IPS DF 4.7 (cell line): Measurements from ENCODE around the gene CNDP2.

Source experiments
- DNase-seq: peaks from one replicate; pipeline ENCODE4 v3.0.0-alpha.2; 2013; ENCODE audit warnings: low spot score; ENCODE audit errors: extremely low read depth

CNDP2 gene

GRCh38 chr18:74569401-74569800 is 73.2 kb downstream of the CNDP2 start:
- no peak for DNase-seq

DNA sequence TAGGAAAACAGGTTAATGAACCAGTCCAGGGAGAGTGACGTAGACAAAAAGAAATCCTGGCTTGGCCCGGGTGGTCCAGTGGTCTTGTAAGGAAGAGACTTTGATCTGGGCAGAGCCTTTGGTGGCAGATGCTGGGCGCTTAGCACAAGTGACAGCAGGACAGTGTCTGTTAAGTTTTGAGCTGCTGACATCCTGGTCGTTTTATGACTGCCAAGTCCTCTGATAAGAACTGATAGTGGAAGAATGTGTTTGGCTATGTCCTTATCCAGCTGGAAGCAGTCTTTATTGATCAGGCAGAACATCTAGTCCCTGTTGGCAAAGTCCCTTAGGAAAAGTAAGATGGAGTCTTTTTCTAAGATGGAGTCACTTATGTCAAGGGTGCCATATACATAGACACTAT is 74.1 kb downstream of the CNDP2 start:
- no peak for DNase-seq

- DNase-seq, result no peak
Observed at GRCh38 chr18:74571895-74572680, 75.9 kb downstream of the CNDP2 start.

- DNase-seq, result no peak
Observed at GRCh38 chr18:74573053-74573452, 76.9 kb downstream of the CNDP2 start.
